NB4 (cell line): ENCODE measurements around the gene LDHAL6A.

Source experiments
- CTCF ChIP-seq: IDR thresholded peaks from one replicate; pipeline ENCODE4 v1.5.1; 2012; ENCODE audit warnings: low read depth, low read length
- MYC ChIP-seq: IDR thresholded peaks from 2 replicates; pipeline ENCODE4 v1.6.1; 2011; ENCODE audit warnings: low read depth, low read length

GRCh38 chr11:18526130-18526520 is 70.5 kb downstream of the LDHAL6A start:
- no peak for TF ChIP-seq MYC
- TF ChIP-seq CTCF: no peak
